GM18505 (cell line): Measurements from ENCODE around the gene RND3.

ENCODE experiments used
- ATAC-seq: cut with Tn5 transposase; IDR thresholded peaks from one replicate; pipeline ENCODE4 v1.9.1; 2021; ENCODE audit not compliant: unreplicated experiment
- POLR2A ChIP-seq: IDR thresholded peaks from 4 replicates; pipeline ENCODE4 v1.6.1; 2011; ENCODE audit warnings: borderline replicate concordance; ENCODE audit not compliant: insufficient read depth, insufficient read length; ENCODE audit errors: extremely low read depth

RND3 gene

GRCh38 chr2:150431561-150432311, 55.7 kb downstream of the RND3 start:
- ATAC-seq = no peak
- no peak for TF ChIP-seq POLR2A

- ATAC-seq = no peak
- TF ChIP-seq POLR2A = no peak
Measured at GRCh38 chr2:150429384-150429961, 58.0 kb downstream of the RND3 start.

DNA sequence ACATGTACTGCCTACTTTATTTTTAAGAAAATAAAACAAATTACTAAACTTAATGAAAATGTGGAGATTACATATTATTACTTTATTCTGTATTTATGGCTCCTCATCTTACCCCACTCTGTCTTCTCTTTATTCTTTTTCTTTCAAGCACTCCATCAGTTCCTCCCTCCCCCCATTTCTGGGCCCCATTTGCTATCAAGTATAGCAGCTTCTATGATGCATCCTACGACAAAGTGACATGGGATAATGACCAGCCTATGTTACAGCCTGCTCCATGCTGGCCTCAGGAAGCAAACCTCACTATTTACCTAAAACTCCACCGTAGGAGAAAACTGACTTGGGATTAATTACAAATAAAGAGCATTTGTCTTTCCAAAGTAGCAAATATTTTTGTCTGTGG, 58.8 kb downstream of the RND3 start:
- no peak for TF ChIP-seq POLR2A
- ATAC-seq = no peak

GRCh38 chr2:150427298-150427697, 60.2 kb downstream of the RND3 start:
- no peak for TF ChIP-seq POLR2A
- no peak for ATAC-seq

GRCh38 chr2:150426724-150427123, 60.7 kb downstream of the RND3 start:
- ATAC-seq = no peak
- no peak for TF ChIP-seq POLR2A

- ATAC-seq = no peak
- TF ChIP-seq POLR2A = no peak
Measured at GRCh38 chr2:150426315-150426714, 61.2 kb downstream of the RND3 start.

DNA sequence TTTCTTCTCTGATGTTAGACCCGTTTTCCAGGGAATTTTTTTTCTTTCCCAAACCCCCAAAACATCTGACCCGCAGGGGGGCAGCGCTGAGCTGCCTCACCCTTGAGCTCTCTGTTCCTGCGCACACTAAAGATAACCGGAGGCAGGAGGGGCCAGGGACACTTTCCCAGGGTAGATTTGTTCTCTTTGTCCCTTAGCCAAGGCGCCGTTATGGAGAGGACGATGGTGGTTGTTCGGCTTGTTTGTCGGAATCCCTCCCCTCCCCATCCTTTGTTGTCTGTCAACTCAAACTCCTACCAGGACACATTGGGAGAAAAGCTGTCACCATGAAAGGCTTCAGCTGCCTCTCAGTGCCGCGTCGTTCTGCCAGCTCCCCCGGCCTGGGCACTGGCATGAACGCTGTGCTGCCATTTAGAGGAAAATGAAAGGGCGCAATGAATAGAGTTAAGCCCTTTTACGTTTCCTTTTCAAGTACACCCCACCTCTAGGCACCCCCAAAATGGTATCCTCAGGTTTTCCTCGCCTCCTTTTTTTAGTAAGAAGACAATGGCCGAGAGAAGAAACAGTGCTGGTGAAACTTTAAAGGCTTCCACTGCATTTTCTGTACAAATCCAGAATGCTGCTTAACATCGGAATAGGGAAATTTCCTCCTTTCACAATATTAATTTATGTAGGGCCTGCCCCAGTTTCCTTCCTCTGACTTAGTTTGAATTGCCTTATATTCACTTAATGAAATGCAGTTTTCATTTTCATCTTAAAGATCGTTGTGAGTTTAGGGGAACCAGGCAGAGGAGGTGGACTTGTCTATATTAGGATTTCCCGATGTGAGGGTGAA, 62.1 kb downstream of the RND3 start:
- no peak for ATAC-seq
- no peak for TF ChIP-seq POLR2A

DNA sequence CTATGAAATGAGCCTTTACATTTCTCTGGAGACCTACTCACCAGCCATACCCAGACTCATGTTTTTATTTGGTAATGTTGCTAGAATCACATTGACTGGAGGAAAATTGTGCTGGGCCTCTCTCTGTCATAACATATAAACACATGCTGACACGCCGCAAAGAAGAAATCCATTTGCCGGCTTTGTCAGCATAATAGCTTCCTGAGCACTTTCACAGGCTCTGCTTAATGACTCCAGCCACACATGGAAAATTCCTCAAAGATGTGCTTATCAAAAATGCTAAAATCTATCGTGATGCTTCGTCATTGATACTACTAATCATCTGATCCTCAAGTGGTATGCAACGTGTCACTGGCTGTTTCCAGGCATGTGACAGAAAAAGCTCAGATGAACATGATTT, 63.1 kb downstream of the RND3 start:
- ATAC-seq = no peak
- no peak for TF ChIP-seq POLR2A

DNA sequence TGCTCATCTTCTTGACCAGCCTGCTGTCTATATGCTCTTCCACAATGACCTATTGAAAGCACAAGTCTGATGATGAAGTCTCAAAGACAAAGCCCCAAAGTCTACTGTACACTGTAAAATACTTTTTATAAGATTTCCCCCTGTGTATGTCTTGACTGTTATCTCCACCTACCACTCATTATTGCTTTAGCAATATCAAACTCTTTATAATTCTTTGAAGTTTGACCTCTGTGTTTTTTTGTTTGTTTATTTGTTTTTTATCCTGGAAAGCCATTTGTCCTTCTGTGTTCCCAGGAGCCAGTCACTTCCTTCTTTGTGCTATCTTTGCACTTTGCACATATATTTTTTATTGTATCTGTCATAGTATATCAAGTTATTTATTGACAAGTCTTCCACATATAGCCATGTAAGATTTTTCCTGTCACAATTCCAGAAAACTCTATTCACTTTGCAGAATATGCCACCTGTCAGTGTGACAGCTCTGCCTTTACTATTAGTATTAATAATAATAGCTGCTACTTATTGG, 66.3 kb downstream of the RND3 start:
- ATAC-seq = no peak
- no peak for TF ChIP-seq POLR2A

- no peak for TF ChIP-seq POLR2A
- no peak for ATAC-seq
Measured at GRCh38 chr2:150418916-150419315, 68.6 kb downstream of the RND3 start.
